B cell (primary cell): ENCODE results near the gene DMPK.

Experiments used
- CTCF ChIP-seq: fragments of 200-600 bp; IDR thresholded peaks from one replicate; pipeline ENCODE4 v1.8.0; 2022; ENCODE audit warnings: antibody characterized with exemption, mild to moderate bottlenecking
- EZH2 ChIP-seq: IDR thresholded peaks from 2 replicates; pipeline ENCODE4 v1.6.1; 2012; ENCODE audit warnings: borderline replicate concordance, low read depth, mild to moderate bottlenecking, moderate library complexity, low read length; ENCODE audit not compliant: insufficient read depth, poor library complexity, severe bottlenecking

- no peak for TF ChIP-seq CTCF
- TF ChIP-seq EZH2 = no peak
Observed at GRCh38 chr19:45825263-45825605, 42.9 kb upstream of the DMPK start.
